PFSK-1 (cell line): ENCODE results near the gene DTX1.

Experiments used
- FOXP2 ChIP-seq: optimal IDR thresholded peaks from 2 replicates; pipeline ENCODE3; 2011; ENCODE audit warnings: borderline replicate concordance, control low read depth, inconsistent platforms; ENCODE audit not compliant: insufficient read depth; ENCODE audit errors: extremely low read length, extremely low read depth
- POLR2AphosphoS5 ChIP-seq: IDR thresholded peaks from 2 replicates; pipeline ENCODE4 v1.6.1; 2012; ENCODE audit warnings: low read depth, mild to moderate bottlenecking, control low read depth, low read length, moderate library complexity
- REST ChIP-seq, 2 experiments: IDR thresholded peaks; 2 replicates each; pipeline versions ENCODE4 v1.6.1 to v1.8.0; 2011 to 2012; ENCODE audit warnings: low read depth in 2 of 2, low read length in 2 of 2, control low read depth in 1 of 2, inconsistent platforms in 1 of 2, mild to moderate bottlenecking in 1 of 2, moderate library complexity in 1 of 2; ENCODE audit not compliant: insufficient read depth in 1 of 2
- SIN3A ChIP-seq: IDR thresholded peaks from 2 replicates; pipeline ENCODE4 v1.6.1; 2012; ENCODE audit warnings: mild to moderate bottlenecking, low read length, moderate library complexity, borderline replicate concordance; ENCODE audit not compliant: insufficient read depth
- TAF1 ChIP-seq: IDR thresholded peaks from 2 replicates; pipeline ENCODE4 v1.6.1; 2012; ENCODE audit warnings: low read length, control low read depth, borderline replicate concordance; ENCODE audit not compliant: insufficient read depth

Gene DTX1

GRCh38 chr12:113099364-113099763, 42.8 kb downstream of the DTX1 start:
- no peak for TF ChIP-seq POLR2AphosphoS5

- TF ChIP-seq REST (IDR thresholded peaks at IDR 0.05; ENCODE audit: insufficient read depth in 1 of 2, low read depth in 2 of 2, low read length in 2 of 2) (no peak), FOXP2 (no peak), POLR2AphosphoS5 (no peak), TAF1 (no peak), SIN3A (no peak)
These were observed 43.2 kb downstream of the DTX1 start for GRCh38 chr12:113099764-113100163.

- TF ChIP-seq POLR2AphosphoS5 (no peak), FOXP2 (no peak), REST (IDR thresholded peaks at IDR 0.05; ENCODE audit: insufficient read depth in 1 of 2, low read depth in 2 of 2, low read length in 2 of 2) (no peak), SIN3A (no peak), TAF1 (no peak)
These were observed 45.2 kb downstream of the DTX1 start for GRCh38 chr12:113101751-113102150.

GRCh38 chr12:113102811-113103210, 46.3 kb downstream of the DTX1 start:
- TF ChIP-seq TAF1, result no peak
- TF ChIP-seq POLR2AphosphoS5, result no peak
- TF ChIP-seq REST (IDR thresholded peaks at IDR 0.05; ENCODE audit: insufficient read depth in 1 of 2, low read depth in 2 of 2, low read length in 2 of 2), result no peak
- no peak for TF ChIP-seq SIN3A
- no peak for TF ChIP-seq FOXP2

- TF ChIP-seq TAF1 (no peak), FOXP2 (no peak), SIN3A (no peak), POLR2AphosphoS5 (no peak), REST (IDR thresholded peaks at IDR 0.05; ENCODE audit: insufficient read depth in 1 of 2, low read depth in 2 of 2, low read length in 2 of 2) (no peak)
These were observed 47.4 kb downstream of the DTX1 start for GRCh38 chr12:113103756-113104450.
